Posterior cingulate gyrus (tissue), 11 donors: ENCODE data around the gene DPH3.
"Not testable (repeated sequence)": the region's sequence is repeated elsewhere in the genome, so short reads cannot be mapped to it uniquely, and the experiment has no call there.

Experiments
- DNase-seq, 10 donors: peaks; one replicate each; pipeline versions ENCODE4 v3.0.0 to v3.0.0-alpha.2; 2020 to 2021; ENCODE audit warnings: mixed read lengths in 3 of 10
- intact Hi-C: fragments of 100-400 bp; cut with DNase I; formaldehyde crosslinking; loops from one replicate; pipeline ENCODE4 v1.15.1; 2023

DPH3 gene

GRCh38 chr3:16264708-16265454 lies at the start of gene DPH3, which contains the start of gene OXNAD1:
Gene DPH3 (minus strand): TSS chr3:16264943. CDS start chr3:16264876, 67 bp downstream.
Gene OXNAD1 (plus strand): TSS chr3:16265212. CDS start chr3:16270953, 5,741 bp downstream.
- intact Hi-C loops: no loop called here
- DNase-seq: peak; percentile 97 to 100 (median 98)

GRCh38 chr3:16313886-16314645 lies 49.3 kb upstream of the DPH3 start:
- DNase-seq: no peak
- intact Hi-C loops: no loop called here

- intact Hi-C loops: no loop called here
Measured at GRCh38 chr3:16311960-16312451, 47.3 kb upstream of the DPH3 start.

GRCh38 chr3:16310486-16310885 lies 45.7 kb upstream of the DPH3 start:
- DNase-seq, intact Hi-C loops: not testable (repeated sequence)

More at GRCh38 chr3:16311960-16312451, 47.3 kb upstream of the DPH3 start:
- no peak for DNase-seq

GRCh38 chr3:16309558-16309957 lies 44.8 kb upstream of the DPH3 start:
- intact Hi-C loops: no loop called here
- no peak for DNase-seq

GRCh38 chr3:16308727-16309126 lies 44.0 kb upstream of the DPH3 start:
- DNase-seq: no peak
- intact Hi-C loops: no loop called here

- intact Hi-C loops: no loop called here
Measured at GRCh38 chr3:16307832-16308531, 43.2 kb upstream of the DPH3 start.

GRCh38 chr3:16305111-16305541 lies 40.4 kb upstream of the DPH3 start:
- no peak for DNase-seq
- intact Hi-C loops: no loop called here

More at GRCh38 chr3:16307832-16308531, 43.2 kb upstream of the DPH3 start:
- no peak for DNase-seq

- DNase-seq: no peak
- intact Hi-C loops: no loop called here
Measured at GRCh38 chr3:16304061-16305010, 39.6 kb upstream of the DPH3 start.

GRCh38 chr3:16303037-16303575 lies 38.4 kb upstream of the DPH3 start:
- intact Hi-C loops: no loop called here
- no peak for DNase-seq

- DNase-seq: no peak
- intact Hi-C loops: no loop called here
Measured at GRCh38 chr3:16302082-16302631, 37.4 kb upstream of the DPH3 start.

GRCh38 chr3:16301507-16301906 lies 36.8 kb upstream of the DPH3 start:
- intact Hi-C loops: no loop called here
- DNase-seq: no peak

GRCh38 chr3:16300881-16301359 lies 36.2 kb upstream of the DPH3 start:
- no peak for DNase-seq
- intact Hi-C loops: no loop called here

- intact Hi-C loops: no loop called here
Measured at GRCh38 chr3:16300307-16300706, 35.6 kb upstream of the DPH3 start.

GRCh38 chr3:16299746-16300145 lies 35.0 kb upstream of the DPH3 start:
- DNase-seq: peak in 1 of 10 donors; percentile 70
- intact Hi-C loops: loop anchor here (10.0 kb wide), 1 partner anchor 215 kb away; the partner anchor contains the start of gene RFTN1

More at GRCh38 chr3:16300307-16300706, 35.6 kb upstream of the DPH3 start:
- DNase-seq: no peak

GRCh38 chr3:16298891-16299290 lies 34.1 kb upstream of the DPH3 start:
- DNase-seq: no peak
- intact Hi-C loops: loop anchor here (10.0 kb wide), 1 partner anchor 216 kb away; the partner anchor contains the start of gene RFTN1

GRCh38 chr3:16297997-16298885 lies 33.5 kb upstream of the DPH3 start:
- DNase-seq: no peak
- intact Hi-C loops: loop anchor here (10.0 kb wide), 1 partner anchor 217 kb away; the partner anchor contains the start of gene RFTN1
